Neural progenitor cell (in vitro differentiated cells): ENCODE data around the gene PGM5.

Experiments
- EZH2 ChIP-seq: fragments of 200-600 bp; sonication (generic); IDR thresholded peaks from 2 replicates; pipeline ENCODE4 v1.6.1; 2017; ENCODE audit warnings: antibody characterized with exemption, mild to moderate bottlenecking, moderate library complexity
- TF ChIP-seq, protein P1 (sequence below): fragments of 200-600 bp; sonication (generic); IDR thresholded peaks from 2 replicates; pipeline ENCODE4 v1.5.1; 2017; ENCODE audit warnings: antibody characterized with exemption, mild to moderate bottlenecking

DNA sequence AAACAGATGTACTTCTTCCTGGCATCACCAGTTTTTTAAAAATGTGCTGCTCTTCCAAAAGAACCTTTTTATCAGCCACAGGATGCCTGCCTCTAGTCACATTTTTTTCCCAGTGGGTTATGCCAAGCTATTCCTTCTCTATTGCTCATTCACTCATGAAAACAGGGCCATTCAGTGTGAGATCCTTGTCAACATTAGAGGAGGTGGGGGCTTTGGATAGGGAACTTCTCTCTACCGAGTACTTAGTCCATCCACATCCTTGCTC lies 181.1 kb downstream of the PGM5 start:
- TF ChIP-seq, protein P1, sequence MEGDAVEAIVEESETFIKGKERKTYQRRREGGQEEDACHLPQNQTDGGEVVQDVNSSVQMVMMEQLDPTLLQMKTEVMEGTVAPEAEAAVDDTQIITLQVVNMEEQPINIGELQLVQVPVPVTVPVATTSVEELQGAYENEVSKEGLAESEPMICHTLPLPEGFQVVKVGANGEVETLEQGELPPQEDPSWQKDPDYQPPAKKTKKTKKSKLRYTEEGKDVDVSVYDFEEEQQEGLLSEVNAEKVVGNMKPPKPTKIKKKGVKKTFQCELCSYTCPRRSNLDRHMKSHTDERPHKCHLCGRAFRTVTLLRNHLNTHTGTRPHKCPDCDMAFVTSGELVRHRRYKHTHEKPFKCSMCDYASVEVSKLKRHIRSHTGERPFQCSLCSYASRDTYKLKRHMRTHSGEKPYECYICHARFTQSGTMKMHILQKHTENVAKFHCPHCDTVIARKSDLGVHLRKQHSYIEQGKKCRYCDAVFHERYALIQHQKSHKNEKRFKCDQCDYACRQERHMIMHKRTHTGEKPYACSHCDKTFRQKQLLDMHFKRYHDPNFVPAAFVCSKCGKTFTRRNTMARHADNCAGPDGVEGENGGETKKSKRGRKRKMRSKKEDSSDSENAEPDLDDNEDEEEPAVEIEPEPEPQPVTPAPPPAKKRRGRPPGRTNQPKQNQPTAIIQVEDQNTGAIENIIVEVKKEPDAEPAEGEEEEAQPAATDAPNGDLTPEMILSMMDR: no peak
- no peak for TF ChIP-seq EZH2
